Stimulated activated CD4-positive, alpha-beta T cell treated with anti-CD3 and anti-CD28 coated beads, Interleukin-4, amount 100 ng/mL, for 4 hours (primary cell): ENCODE data around the gene SLC15A3.

Experiments
- DNase-seq, 2 experiments: peaks; one replicate each; pipeline ENCODE4 v3.0.0-alpha.2; 2020

Gene SLC15A3

DNA sequence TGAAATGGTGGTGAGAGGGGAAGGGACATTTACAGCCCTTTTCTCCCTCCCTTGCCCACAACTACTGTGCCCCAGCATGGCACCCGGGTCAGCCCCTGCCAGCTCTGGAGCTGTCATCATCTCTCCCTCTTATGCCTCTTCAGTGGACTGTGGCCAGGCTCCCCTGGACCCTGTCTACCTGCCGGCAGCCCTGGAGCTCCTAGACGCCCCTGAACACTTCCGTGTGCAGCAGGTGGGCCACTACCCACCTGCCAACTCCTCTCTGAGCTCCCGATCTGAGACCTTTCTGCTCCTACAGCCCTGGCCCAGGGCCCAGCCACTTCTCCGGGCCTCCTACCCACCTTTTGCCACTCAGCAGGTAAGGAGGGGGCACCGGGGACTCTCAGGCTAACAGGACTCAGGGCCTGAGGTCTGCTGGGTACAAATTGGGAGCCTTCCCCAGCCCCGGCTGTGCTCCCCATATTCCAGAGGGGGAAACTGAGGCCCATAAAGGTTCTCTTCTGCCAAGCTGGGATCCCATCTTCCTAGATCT, 24.8 kb downstream of the SLC15A3 start:
- DNase-seq: no peak

DNA sequence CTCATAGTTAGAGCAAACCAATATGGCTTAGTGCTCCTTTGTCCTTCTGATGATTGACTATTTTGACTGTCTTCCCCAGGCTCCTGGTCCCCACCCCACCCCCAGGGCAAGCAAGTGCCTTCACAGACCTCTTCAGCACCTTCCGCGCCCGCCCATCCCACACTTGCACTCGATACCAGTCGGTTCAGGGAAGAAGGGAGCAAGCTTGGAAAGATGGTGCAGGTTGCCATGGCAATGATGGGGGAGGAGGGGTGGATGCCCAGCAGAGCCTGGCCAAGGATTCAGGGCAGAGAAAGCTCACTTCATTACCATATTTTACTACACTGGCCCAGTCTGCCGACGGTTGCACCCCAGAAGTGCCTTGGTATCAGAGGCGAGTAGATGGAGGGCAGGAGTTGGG, 25.5 kb downstream of the SLC15A3 start:
- no peak for DNase-seq

DNA sequence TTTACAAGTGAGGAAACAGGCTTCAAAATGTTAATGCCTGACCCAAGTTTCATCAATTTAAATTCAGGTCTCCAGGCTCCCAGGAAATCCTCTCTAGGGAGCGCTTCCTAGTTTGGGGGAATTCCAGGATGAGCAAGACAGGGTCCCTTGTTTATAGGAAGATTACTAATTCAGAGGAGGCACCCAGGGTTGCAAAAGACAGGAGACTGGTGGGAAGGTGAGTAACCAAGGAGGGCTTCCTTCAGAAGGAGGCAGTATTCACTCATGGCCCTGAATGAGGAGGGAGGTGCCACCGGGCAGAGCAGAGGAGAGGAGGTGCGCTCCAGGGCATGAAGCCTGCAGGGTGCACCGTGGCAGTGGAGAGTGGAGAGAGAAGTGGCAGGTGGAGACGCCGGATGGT, 26.1 kb downstream of the SLC15A3 start:
- no peak for DNase-seq

DNA sequence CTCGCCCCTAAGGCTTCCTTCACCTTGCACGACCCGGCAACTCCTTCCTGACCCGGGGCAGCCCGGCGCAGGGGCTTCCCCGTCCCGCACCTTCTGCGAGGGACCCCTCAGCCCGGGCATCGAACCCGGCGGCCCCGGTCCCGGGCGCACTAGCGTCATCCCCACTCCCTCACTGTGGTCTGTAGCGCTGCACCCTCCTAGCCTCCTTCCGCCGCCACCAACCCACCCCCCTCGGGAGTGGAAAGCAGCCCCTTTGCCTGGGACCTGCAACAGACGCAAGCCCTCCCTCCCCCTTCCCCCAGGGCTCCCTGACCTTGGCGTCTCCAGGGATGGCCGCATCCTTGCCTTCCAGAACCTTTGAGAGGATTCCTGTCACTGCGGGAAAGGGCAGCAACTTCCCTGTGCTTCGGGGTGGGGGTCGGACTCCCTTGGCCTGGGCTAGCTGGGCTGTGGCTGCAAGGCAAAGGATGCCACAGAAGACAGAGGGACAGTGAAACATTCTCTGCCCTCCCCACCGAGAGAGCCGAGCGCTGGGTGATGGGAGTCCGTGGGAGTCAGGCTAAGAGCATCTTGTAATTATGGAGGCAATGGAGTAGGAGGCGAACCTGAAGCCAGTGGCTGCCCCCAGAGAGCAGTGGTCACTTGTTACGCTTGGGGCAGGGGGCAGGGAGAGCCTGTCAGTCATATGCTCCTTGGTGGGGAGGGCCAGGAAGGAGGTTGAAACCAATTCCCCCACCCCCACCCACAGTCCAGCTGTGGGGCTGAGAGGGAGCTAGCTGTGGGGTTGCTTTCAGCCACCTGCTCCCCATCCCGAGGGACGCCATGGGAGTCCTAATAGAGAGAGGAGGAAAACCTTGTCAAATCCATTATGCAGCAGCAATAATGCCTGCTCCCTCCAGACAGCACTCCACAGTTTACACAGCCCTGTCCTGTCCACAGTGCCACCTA, 26.8 kb downstream of the SLC15A3 start:
- no peak for DNase-seq

DNA sequence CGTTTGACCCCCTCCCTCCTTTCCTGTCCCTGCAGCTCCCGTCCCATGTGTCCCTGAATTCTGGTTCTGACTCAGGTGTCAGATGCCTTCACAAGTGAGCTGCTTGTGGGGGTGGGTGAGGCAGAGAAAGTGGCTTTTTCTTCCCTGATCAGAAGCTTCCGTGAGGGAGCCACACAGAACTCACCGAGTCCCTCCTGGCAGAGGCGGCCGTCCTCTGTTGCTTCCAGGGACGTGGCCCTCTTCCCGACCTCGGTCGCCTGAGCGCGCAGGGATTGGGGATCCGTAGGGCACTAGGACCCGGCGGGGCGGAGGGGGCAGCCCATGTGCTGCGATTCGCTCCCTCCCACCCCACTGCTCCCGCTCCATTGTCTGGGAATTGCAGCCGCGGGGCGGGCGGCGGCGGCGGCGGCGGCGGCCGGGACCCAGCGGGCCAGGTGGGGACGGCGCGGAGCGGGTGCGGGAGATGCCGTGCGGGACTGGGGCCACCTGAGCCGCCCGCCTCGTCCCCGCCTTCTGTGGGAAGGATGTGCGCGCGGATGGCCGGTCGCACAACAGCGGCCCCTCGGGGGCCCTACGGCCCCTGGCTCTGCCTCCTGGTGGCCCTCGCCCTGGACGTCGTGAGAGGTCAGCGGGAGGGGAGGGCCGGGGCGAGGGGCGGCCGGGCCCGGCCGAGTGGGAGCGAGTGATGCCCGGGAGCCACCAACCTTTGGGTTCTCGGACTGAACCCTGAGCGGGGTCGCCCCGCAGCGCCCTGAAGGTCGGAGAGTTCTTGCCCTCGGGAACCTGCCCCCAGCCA, 27.7 kb downstream of the SLC15A3 start, which contains the start of gene TMEM132A:
TSS of gene TMEM132A (plus strand) at position 351 of the 796 bp plus-strand sequence. CDS start at position 525, 174 bp downstream.
- no peak for DNase-seq

DNA sequence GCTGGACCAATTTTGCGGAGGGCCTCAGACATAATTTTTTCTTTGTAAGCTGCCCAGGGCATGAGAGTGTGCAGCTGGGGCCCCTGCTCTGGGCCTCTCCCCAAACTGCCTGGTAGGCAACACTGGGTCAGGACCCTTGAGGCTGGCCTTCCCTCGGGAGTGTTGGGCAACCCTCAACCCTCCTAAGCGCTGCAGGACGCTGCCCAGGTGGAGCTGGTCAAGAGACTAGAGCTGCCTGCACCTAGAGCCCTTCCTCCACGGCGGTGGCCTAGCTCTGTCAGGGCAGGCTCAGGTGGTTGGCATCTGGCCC, 28.2 kb downstream of the SLC15A3 start:
- no peak for DNase-seq

DNA sequence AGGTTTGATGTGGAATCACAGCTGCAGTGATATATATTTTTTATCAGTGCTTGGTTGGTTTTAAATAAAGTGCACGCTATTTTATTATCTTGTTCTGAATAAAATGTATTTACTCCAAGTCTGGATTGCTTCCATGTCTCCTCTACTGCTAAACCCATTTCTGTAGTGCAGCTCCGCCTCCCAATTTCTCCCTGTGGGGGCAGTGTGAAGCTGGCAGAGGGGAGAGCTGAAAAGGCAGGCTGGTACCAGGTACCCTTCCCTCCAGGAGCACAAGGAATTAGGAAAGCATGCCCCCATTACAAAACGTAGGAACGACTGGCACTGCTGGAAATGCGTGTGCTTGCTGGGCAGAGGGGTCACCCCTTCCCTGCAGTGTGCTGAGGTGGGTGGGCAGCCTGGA, 28.6 kb downstream of the SLC15A3 start:
- DNase-seq: no peak

DNA sequence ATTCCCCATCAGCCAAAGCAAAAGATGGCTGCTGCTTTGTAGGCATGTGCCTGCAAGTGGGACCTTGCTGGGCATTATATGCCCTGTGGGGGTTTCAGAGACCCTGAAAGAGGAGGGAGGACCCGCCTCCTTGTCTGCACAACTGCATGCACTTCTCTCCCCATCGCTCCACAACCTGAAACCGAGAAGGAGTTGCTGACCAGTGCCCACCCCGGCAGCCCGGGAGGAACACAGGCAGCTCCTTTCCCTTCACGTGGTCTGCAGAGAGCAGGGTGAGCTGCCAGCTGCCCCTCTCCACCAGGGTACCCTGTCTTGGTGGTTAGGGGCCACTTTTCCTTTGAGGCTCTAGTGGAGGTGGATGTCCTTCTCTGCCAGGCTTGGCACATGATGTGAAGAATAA, 29.1 kb downstream of the SLC15A3 start:
- DNase-seq: no peak

DNA sequence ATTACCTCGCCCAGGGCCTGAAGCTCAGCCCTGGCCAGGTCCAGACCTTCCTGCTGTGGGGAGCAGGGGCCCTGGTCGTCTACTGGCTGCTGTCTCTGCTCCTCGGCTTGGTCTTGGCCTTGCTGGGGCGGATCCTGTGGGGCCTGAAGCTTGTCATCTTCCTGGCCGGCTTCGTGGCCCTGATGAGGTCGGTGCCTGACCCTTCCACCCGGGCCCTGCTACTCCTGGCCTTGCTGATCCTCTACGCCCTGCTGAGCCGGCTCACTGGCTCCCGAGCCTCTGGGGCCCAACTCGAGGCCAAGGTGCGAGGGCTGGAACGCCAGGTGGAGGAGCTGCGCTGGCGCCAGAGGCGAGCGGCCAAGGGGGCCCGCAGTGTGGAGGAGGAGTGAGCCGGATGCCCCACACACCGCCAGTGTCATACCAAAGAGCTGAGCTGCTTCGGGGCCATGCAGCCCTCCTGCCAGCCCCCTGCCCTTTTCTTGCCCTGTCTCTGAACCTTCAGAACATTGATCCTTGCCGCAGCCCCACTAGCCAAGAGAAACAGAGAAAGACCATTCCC, 30.1 kb downstream of the SLC15A3 start:
- no peak for DNase-seq

DNA sequence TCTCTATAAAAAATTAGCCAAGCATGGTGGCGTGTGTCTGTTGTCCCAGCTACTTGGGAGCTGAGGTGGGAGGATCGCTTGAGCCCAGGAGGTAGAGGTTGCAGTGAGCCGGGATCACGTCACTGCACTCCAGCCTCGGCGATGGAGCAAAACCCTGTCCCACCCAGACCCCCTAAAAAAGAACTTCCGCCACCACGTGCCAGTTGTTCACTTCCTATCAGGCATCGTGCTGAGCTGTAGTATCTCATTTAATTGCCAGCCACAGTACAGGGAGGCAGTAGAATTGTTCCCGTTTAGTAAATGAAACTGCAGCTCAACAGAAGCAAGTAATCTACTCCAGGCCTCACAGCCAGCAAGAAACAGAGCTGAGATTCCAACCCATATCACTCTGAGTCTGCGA, 30.7 kb downstream of the SLC15A3 start:
- no peak for DNase-seq

DNA sequence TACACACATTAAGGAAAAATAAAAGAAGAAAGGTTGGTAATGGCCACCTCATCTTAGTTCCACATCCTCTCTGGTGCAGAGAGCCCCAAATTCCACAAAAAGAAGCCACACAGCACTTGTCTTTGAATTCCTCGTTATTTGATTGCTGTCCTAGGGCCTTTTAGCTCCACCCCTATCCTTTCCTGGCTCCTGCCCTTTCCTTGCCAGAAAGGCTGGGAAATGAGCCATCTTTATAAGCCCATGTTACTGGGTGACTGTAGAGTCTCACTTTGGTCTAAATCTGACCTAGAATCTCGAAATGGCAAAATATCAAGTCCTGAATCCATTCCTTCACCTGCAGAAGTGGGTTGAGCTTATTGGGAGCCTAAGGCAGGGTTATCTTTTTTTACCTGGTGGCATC, 32.0 kb downstream of the SLC15A3 start:
- no peak for DNase-seq

DNA sequence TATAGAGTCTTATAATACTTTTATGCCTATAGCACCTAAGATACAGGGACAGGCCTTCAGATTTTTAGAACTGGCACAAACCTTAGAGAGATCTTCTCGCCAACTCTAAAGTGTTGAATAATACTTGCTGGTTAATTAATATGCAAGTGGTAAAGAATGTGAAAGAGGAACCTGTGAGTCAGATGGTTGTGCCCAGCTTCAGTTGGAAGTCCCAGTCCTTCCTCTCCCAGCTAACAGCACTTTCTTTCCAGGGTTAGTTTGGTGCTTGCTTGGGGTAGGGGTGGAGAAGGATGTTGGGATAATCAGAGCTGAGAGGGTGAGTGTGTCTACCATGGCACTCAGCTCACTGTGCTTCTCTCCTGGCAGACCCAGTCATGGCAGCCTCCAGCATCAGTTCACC, 32.7 kb downstream of the SLC15A3 start:
- DNase-seq: no peak

DNA sequence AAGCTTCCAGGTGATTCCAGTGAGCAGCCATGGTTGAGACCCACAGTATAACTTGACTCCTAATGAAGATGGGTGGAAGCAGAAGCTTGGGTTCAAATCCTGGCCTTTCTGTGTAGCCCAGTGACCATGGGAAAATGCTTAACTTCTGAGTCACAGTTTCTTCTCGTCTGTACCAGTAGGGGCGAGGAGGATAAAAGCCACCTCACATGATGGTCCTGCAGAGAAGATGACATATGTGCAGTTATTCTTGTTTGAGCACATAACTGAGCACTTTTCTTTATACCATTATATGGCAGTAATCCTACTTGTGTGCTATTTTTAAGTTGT, 33.1 kb downstream of the SLC15A3 start:
- DNase-seq: no peak

DNA sequence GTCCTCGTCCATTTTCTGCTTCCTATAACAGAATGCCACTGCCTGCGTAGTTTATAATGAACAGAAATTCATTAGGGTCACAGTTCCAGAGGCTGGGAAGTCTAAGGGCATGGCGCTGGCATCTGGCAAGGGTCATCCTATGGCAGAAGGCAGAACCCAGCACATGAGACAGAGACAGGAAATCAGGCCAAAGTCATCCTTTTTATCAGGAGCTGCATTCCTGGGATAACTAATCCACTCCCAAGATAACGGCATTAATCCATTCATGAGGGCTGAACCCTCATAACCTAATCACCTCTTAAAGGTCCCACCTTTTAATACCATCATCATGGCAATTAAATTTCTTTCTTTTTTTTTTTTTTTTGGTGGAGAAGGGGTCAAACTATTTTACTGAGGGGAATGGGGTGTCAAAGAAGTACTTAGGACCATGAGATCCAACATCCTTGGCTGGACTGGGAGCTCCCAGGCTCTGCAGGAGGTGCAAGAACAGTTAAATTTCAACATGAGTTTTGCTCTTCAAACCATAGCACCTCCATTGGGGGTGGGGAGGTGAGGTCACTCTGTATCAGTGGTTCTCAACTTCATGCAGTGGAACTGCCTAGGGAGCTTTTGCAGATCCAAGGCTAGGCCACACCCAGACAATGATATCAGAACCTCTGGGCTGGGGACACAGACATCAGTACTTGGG, 33.6 kb downstream of the SLC15A3 start:
- no peak for DNase-seq

DNA sequence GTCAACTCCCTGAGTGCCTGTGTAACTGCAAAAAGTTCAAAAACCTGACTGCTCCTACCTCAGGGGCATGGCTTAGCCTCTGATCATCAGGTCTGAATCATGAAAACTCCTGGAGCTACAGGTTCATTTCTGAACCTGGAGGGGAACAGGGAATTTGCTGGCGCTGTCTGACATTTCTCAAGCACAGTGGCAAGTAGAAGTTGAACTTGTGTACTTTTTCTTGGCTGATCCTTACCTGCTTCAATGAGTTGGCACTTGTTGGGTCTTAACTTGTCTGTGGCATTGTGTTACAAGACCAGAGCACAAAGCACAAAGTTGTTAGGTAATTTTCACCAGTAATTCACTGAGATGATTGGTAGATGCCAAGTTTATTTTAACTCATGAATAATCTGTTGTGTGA, 34.7 kb downstream of the SLC15A3 start:
- no peak for DNase-seq

DNA sequence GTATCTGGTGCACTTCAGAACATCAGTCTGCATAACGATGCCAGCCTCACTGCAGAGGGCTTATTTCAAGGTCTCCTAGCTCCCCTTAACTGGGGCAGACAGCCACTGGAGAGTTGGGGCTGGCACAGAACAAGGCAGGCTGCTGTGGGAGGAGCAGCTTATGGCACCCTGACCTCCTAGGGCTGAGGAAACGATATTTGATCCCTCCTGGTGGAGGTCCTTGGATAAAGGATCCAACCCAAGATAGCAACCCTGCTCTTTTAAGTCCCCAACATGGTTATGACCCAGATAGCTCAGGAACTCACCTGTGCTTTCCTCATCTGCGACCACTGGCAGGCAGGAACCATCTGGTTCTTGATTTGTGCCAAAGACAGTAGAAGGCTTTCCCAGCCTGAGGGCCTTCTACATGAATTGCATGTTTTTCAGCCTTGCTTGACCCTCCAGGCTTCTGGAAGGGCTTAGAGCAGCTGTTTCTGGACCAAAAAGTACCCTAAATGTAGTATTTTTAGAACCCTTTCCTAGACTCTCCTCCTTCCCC, 35.2 kb downstream of the SLC15A3 start:
- no peak for DNase-seq

DNA sequence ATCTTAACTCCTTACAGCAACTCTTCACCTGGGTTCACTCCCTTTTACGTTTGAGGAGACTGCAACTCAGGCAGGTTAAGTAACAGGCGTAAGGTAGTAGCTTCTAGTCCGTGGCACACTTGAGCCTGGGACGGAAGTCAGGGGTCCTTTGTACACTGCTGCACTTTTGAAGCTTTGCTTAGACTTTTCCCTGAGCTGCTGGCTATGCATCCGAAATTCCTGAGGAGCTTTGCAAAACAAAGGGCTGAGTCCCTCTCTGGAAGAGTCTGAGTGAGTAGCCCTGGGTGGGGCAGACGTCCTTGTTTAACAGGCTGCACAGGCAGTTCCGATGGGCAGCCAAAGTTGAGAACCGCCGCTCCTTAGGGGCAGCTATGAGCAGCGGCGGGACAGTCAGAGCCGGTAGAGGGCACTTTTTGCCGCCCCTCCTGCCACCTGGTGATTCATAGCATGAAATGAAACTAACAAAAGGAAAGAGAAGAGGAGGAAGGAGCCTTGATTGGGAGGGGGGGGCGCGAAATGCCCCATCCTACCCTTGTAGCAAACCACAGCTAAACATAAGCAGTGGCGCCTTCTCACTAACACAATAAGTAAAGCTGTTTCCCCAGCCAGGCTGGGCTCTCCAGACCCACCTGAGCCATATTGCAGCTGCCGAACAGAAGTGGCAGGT, 36.6 kb downstream of the SLC15A3 start:
- DNase-seq: peak; percentile 63 to 71

DNA sequence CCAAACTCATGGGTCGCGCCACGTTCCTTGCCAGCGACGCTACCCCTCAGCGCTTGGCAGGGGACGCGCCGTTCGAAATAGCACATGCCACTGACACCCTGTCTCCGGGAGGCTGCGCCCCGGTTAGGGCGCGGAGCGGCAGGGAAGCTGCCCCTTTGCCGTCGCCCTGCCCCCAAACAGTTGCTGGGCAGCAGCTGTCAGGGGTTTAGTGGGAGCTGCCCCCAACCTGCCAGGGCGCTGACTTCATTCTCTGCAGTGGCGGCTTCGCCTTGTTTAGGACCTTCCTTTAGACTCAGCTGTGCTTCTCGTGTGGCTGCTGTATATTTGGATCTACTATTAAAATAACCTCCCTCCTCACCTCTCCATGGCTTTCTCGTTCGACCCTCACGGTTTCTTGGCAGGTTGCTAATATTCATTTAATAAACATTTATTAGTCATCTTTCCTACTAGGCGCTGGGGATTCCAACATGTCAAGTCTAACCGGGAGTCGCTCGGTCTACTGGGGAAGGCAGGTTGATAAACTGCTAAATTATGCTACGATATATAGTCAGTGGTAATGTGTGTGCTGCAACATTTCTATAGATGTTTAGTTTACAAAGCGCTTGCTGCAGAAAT, 37.2 kb downstream of the SLC15A3 start:
- DNase-seq: peak; percentile 29 to 33

DNA sequence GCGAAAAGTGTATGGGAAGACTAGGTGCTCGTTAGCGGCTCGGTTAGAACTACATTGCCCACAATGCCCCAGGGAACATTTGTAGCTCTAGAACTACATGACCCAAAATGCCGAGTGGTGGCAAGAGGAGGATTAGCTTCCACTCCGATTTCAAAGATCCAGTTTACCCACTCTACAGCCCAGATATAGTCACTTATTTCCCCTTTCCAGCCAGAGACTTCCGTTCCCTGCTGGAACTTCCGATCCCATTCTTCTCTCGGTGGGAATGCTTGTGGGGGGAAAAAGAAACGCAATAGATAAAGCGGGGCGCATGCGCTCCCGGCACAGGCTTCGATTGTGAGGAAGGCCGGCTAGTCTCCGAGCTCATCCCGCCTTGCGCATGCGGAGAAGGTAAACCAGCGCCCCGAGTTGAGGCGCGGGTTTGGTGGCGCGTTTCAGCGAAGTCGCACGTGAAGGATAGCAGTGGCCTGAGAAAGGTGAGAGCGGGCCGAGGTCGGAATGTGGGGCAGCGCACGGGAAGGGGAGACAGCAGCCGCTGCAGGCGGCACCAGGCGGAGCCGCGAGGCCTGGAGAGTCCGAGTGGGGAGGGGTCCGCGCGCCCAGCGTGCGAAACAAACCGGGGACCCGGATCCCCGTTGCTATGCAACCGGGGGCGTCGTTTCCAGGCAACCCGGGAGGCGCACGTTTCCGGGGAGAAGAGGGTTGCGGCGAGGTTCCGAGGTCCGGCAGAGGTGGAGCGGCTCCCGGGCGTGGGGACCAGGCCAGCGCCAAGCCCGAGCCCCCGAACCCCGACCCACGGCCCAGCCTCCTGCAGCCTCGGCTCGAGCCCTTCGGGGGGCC, 38.0 kb downstream of the SLC15A3 start, which contains the start of gene TMEM109:
TSS of gene TMEM109 (plus strand) at position 366 of the 840 bp plus-strand sequence. CDS start 5,536 bp downstream, outside the sequence.
- DNase-seq: peak; percentile 82 to 88

DNA sequence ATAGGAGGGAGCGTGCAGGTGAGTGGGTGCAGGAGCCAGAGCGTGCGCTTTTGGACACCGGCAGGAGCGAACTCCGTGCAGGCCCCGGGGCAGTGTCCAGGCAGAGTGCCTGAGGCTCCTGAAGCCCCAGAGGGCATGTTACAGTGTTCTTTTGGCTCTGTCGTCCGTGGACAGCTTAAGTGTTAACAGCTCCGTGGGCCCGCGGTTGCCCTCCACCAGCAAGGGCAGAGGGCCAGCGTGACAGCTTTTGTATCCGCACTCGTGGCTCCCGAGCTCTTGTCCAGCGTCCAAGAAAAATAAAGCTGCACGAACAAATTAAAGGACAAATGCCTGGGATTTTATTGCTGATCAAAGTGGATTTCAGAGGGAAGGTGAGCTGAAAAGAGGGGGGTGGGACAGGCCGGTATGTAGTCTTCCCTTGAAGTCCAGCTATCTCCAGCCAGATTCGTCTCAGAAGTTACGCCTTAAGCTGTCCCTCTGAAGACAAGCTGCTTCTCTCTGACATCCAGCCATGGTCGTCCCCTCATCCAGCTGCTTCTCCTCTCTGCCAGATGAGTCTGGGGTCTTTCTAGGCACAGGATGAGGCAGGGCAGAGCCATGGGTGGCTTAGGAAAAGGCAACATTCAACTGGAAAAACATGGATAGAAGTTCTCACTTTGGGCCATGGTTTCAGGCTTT, 39.0 kb downstream of the SLC15A3 start:
- DNase-seq: no peak
